SU-DHL-6 (cell line): ENCODE results near the gene FLNA.

Experiments
- H2AFZ ChIP-seq: fragments of 200-600 bp; sonication (generic); 2 replicates; pipeline ENCODE4 v1.6.1; 2014; ENCODE audit warnings: low read depth, mild to moderate bottlenecking, moderate library complexity, mixed read lengths, antibody characterized with exemption, low read length; ENCODE audit not compliant: severe bottlenecking
- H3F3A ChIP-seq: fragments of 200-600 bp; shearing (Covaris generic); 2 replicates; pipeline ENCODE4 v1.6.0; 2016; ENCODE audit warnings: antibody characterized with exemption, mild to moderate bottlenecking; ENCODE audit not compliant: insufficient read depth
- H3K27ac ChIP-seq: fragments of 200-600 bp; sonication (generic); 2 replicates; pipeline ENCODE4 v1.5.1; 2016; ENCODE audit warnings: low read depth, mild to moderate bottlenecking, low read length, moderate library complexity, mixed read lengths
- H3K27me3 ChIP-seq: fragments of 200-600 bp; sonication (generic), shearing (Covaris generic); 2 replicates; pipeline ENCODE4 v1.6.0; 2014; ENCODE audit warnings: mild to moderate bottlenecking, low read length
- H3K36me3 ChIP-seq: fragments of 200-600 bp; sonication (generic); 2 replicates; pipeline ENCODE4 v1.6.1; 2014; ENCODE audit warnings: mild to moderate bottlenecking, low read length, mixed read lengths
- H3K4me2 ChIP-seq: fragments of 300-600, 200-600 bp; shearing (Covaris generic), sonication (generic); 2 replicates; pipeline ENCODE4 v1.6.0; 2014; ENCODE audit warnings: low read length, low read depth, mild to moderate bottlenecking; ENCODE audit not compliant: poor library complexity, severe bottlenecking
- H3K4me3 ChIP-seq: fragments of 200-600 bp; sonication (generic); 2 replicates; pipeline ENCODE4 v1.5.1; 2014; ENCODE audit warnings: antibody characterized with exemption, low read length, mild to moderate bottlenecking, mixed read lengths; ENCODE audit not compliant: insufficient read depth, poor library complexity, severe bottlenecking
- H3K79me2 ChIP-seq: fragments of 200-600 bp; sonication (generic); 2 replicates; pipeline ENCODE4 v1.6.1; 2014; ENCODE audit warnings: mild to moderate bottlenecking, low read length, moderate library complexity; ENCODE audit not compliant: insufficient read depth
- H3K9ac ChIP-seq: fragments of 200-600 bp; sonication (generic); 2 replicates; pipeline ENCODE4 v1.7.0; 2014; ENCODE audit warnings: mild to moderate bottlenecking, low read length
- H3K9me2 ChIP-seq: fragments of 200-600 bp; sonication (generic); replicated peaks from 2 replicates; pipeline ENCODE4 v1.6.1; 2014; ENCODE audit warnings: low read length; ENCODE audit not compliant: insufficient read depth
- H3K9me3 ChIP-seq: fragments of 200-600 bp; sonication (generic); 2 replicates; pipeline ENCODE4 v1.6.1; 2014; ENCODE audit warnings: low read length, mixed read lengths; ENCODE audit not compliant: insufficient read depth
- H4K20me1 ChIP-seq: fragments of 200-600 bp; sonication (generic); 2 replicates; pipeline ENCODE4 v1.6.1; 2014; ENCODE audit warnings: low read depth, mild to moderate bottlenecking, antibody characterized with exemption, low read length, moderate library complexity, mixed read lengths
- EZH2phosphoT487 ChIP-seq: fragments of 200-600 bp; sonication (generic), shearing (Covaris generic); conservative IDR thresholded peaks from 2 replicates; pipeline ENCODE4 v1.6.1; 2018; ENCODE audit warnings: mild to moderate bottlenecking, antibody characterized with exemption, low read length, moderate library complexity, mixed read lengths
- TF ChIP-seq, protein P1 (sequence below): fragments of 200-600 bp; sonication (generic); IDR thresholded peaks from one replicate; pipeline ENCODE4 v1.5.1; 2017; ENCODE audit warnings: antibody characterized with exemption, mild to moderate bottlenecking, low read length, moderate library complexity; ENCODE audit not compliant: insufficient read depth, poor library complexity, severe bottlenecking

The FLNA gene

DNA sequence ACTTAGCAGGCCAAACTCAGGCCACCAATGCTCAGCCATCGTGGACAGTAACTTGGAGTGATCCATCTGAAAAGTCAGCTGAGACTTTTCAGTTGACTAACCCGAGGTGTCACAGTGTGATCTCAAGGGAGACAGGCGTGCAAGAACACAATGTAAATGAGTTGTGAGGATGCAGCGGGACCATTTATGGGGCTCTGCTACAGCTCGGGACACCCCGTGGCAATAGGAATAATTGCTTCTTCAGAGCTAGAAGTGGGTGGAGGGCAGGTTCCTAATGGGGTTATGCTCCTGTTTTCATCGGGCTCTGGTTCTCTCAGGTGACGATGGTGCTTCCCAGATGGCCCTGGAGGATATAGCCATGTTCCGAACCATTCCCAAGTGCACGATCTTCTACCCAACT lies 51.5 kb downstream of the FLNA start:
- Histone ChIP-seq H3K27ac (peak overlapping the region; percentile 23; the same call in 1 of the 2 replicates), H3K27me3 (no peaks in the 10 kb centered on the region), H2AFZ (no peak overlapping the region), H3K4me2 (no peak overlapping the region), H3K4me3 (no peak overlapping the region), H3K9me2 (no peaks in the 10 kb centered on the region), H3K79me2 (no peaks in the 10 kb centered on the region), H3F3A (peaks cover 7% of the 10 kb centered on the region; the same call in 1 of the 2 replicates), H3K9ac (no peak overlapping the region), H3K9me3 (no peaks in the 10 kb centered on the region), H3K36me3 (no peaks in the 10 kb centered on the region), H4K20me1 (no peaks in the 10 kb centered on the region)
- TF ChIP-seq, protein P1, sequence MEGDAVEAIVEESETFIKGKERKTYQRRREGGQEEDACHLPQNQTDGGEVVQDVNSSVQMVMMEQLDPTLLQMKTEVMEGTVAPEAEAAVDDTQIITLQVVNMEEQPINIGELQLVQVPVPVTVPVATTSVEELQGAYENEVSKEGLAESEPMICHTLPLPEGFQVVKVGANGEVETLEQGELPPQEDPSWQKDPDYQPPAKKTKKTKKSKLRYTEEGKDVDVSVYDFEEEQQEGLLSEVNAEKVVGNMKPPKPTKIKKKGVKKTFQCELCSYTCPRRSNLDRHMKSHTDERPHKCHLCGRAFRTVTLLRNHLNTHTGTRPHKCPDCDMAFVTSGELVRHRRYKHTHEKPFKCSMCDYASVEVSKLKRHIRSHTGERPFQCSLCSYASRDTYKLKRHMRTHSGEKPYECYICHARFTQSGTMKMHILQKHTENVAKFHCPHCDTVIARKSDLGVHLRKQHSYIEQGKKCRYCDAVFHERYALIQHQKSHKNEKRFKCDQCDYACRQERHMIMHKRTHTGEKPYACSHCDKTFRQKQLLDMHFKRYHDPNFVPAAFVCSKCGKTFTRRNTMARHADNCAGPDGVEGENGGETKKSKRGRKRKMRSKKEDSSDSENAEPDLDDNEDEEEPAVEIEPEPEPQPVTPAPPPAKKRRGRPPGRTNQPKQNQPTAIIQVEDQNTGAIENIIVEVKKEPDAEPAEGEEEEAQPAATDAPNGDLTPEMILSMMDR, result no peak
- TF ChIP-seq EZH2phosphoT487, result no peak

DNA sequence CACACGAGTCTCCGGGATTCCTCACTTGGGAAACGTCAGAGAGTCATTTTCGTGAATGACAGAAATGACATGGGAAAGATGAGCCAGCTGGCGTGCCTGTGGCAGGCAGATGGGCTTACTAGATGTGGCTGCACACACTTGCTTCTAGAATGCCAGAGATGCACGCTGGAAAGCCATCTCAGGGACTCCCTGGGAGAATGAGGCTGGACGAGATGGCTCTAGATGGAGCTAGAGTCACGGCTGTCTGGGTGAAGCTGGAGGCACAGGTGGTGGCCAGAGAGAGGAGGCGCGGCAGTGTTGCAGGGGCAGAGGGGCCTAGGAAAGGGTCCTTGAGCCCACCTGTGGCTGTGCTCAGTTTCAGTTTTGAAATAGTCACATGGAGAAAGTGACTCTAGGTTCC lies 52.8 kb downstream of the FLNA start:
- no peaks in the 10 kb centered on the region for H3K9me2 ChIP-seq
- no peaks in the 10 kb centered on the region for H3K36me3 ChIP-seq
- H3K79me2 ChIP-seq, result no peaks in the 10 kb centered on the region
- H3F3A ChIP-seq, result peaks cover 7% of the 10 kb centered on the region; the same call in 1 of the 2 replicates
- no peaks in the 10 kb centered on the region for H4K20me1 ChIP-seq
- H3K4me2 ChIP-seq, result peak overlapping the region; percentile 15
- no peaks in the 10 kb centered on the region for H3K9me3 ChIP-seq
- no peak overlapping the region for H3K9ac ChIP-seq
- no peaks in the 10 kb centered on the region for H3K27me3 ChIP-seq
- H2AFZ ChIP-seq, result no peak overlapping the region
- TF ChIP-seq, protein P1, result no peak
- TF ChIP-seq EZH2phosphoT487, result no peak
- H3K4me3 ChIP-seq, result no peak overlapping the region
- peak overlapping the region; percentile 40 for H3K27ac ChIP-seq

DNA sequence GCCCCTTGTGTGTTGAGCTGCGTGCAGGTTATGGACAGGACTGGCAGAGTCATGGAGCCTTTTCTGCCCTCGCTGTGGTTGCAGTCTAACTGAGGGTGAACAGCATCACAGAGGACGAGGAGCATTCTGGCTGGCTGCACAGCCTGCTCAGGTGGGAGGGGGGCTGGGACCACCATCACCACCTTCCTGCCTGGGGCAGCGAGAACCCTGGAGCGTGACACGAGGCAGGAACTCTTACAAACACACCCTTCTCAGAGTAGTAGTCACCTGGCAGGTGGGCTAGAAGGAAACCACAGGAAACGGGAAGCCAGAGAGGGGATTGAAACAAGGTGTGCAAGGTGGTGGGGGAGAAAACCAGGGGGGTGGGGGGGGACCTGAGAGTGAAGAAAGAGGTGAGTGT lies 53.3 kb downstream of the FLNA start:
- Histone ChIP-seq H3K79me2 (no peaks in the 10 kb centered on the region), H3K27ac (no peak overlapping the region), H3K4me3 (no peak overlapping the region), H3K9ac (peak overlapping the region; percentile 18; the same call in 1 of the 2 replicates), H3K9me2 (no peaks in the 10 kb centered on the region), H3K36me3 (no peaks in the 10 kb centered on the region), H4K20me1 (no peaks in the 10 kb centered on the region), H3K4me2 (peak overlapping the region; percentile 34), H3K27me3 (no peaks in the 10 kb centered on the region), H3K9me3 (no peaks in the 10 kb centered on the region), H2AFZ (no peak overlapping the region), H3F3A (peaks cover 7% of the 10 kb centered on the region; the same call in 1 of the 2 replicates)
- TF ChIP-seq, protein P1, result no peak
- TF ChIP-seq EZH2phosphoT487, result no peak

DNA sequence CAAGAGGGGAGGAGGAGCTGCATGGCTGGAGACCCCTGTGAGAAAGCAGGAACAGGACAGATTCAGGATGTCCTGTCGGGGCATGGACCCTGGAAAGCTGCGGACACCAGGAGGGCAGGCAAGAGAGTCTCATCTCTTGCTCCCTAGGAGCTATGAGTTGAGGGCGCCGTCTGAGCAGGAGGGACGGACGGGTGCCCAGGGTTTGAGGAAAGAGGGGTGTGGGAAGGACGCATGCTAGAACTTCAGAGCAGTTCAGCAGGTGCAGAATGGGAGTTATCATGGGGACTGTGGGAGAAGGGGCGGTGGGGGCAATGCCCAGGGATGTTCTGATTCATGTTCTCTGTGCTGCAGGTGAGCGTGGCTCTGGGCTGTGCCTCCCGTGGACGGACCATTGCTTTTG lies 54.0 kb downstream of the FLNA start:
- Histone ChIP-seq H3K9me3 (no peaks in the 10 kb centered on the region), H2AFZ (no peak overlapping the region), H3K36me3 (no peaks in the 10 kb centered on the region), H3K27ac (no peak overlapping the region), H3F3A (peaks cover 7% of the 10 kb centered on the region; the same call in 1 of the 2 replicates), H3K27me3 (no peaks in the 10 kb centered on the region), H3K4me2 (peak overlapping the region; percentile 34), H3K79me2 (no peaks in the 10 kb centered on the region), H4K20me1 (no peaks in the 10 kb centered on the region), H3K4me3 (no peak overlapping the region), H3K9ac (no peak overlapping the region; the same call in 1 of the 2 replicates), H3K9me2 (no peaks in the 10 kb centered on the region)
- TF ChIP-seq, protein P1, result no peak
- no peak for TF ChIP-seq EZH2phosphoT487
